Urinary bladder (tissue), 4 donors: ENCODE data around the gene ANKRD37. TPM values are rescaled to one million over a fixed set of nuclear protein-coding genes. Genes with fewer than 3 reads are reported as not detected.

Experiments used
- DNase-seq: peaks from one replicate; pipeline ENCODE4 v3.0.0-alpha.2; 2015; ENCODE audit errors: extremely low spot score
- H3K27ac ChIP-seq: one replicate; pipeline ENCODE4 v1.5.1; 2013; ENCODE audit warnings: low read depth, mild to moderate bottlenecking, moderate library complexity
- H3K36me3 ChIP-seq: one replicate; pipeline ENCODE4 v1.6.1; 2013; ENCODE audit warnings: mild to moderate bottlenecking, moderate library complexity; ENCODE audit not compliant: insufficient read depth
- H3K4me1 ChIP-seq: one replicate; pipeline ENCODE4 v1.6.1; 2013; ENCODE audit warnings: mild to moderate bottlenecking, moderate library complexity; ENCODE audit not compliant: insufficient read depth
- H3K4me3 ChIP-seq: one replicate; pipeline ENCODE4 v1.5.1; 2013; ENCODE audit warnings: low read depth, low read length
- WGBS: extraction: QIAGEN DNeasy Blood & Tissue Kit; methylation state at CpG from one replicate; pipeline ENCODE4 v1.1.7; 2013; 5-methylcytosine and 5-hydroxymethylcytosine counted together
- polyA plus RNA-seq: library from polyadenylated mRNA; stranded (reverse); fragments of 200-250 nt; gene quantifications from one replicate; pipeline ENCODE4 v1.2.3, GENCODE V29; 2013
- total RNA-seq: library from RNA; depleted of rRNA; stranded (reverse); fragments of >200 nt; gene quantifications from one replicate; pipeline ENCODE4 v1.2.3, GENCODE V29; 2014
- donor health status: healthy with polysubstance abuse.
- donor health status: healthy.

The ANKRD37 gene
- total and polyA plus RNA-seq, 2 donors, result 19.9 to 27.3 TPM

DNA sequence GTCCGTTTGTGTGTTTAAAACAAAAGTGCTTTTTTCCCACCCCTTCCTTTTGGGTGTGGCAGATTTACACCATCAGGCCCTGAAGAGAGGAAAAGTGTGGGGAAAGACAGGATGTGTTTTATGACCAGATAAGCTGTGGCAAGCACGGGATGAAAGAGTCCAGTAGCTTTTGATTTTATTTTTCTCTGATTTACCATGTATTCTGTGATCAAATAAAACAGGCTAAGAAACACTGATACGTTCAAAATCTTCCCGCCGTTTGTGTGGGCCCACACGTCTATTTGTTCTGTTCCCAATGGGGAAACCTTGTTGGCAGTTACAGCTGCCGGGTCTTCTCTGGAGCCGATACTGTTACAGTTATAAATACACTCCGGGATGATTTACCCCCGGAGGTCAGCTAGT is 11.7 kb upstream of the ANKRD37 start:
- H3K4me3 ChIP-seq, result no peak overlapping the region
- WGBS, result 13% methylated on average over 10 of the region's 10 CpGs
- H3K27ac ChIP-seq, result no peak overlapping the region
- H3K36me3 ChIP-seq, result no peaks in the 10 kb centered on the region
- no peak for DNase-seq
- no peaks in the 10 kb centered on the region for H3K4me1 ChIP-seq

DNA sequence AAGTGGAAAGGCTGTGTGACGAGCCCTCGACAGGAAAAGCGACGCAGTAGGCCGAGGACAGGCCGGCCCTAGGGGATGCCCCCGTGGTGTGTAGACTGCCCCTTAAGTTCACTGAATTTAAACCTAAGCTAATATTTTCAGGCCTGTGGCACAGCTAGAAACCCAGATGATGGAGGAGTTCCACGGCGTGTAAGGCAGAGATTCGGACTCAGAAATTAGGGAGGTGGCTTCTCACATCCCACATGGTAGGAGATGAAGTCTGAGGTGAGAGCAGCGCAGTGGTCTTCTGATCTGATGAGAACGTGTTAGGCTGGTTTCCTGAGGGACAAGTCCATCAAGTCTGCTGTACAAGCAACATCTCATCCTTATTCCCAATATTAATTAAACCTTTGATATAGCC is 8.7 kb upstream of the ANKRD37 start:
- H3K4me1 ChIP-seq, result no peaks in the 10 kb centered on the region
- no peak overlapping the region for H3K27ac ChIP-seq
- H3K4me3 ChIP-seq, result no peak overlapping the region
- H3K36me3 ChIP-seq, result no peaks in the 10 kb centered on the region
- no peak for DNase-seq
- WGBS, result 94% methylated on average over 12 of the region's 12 CpGs

DNA sequence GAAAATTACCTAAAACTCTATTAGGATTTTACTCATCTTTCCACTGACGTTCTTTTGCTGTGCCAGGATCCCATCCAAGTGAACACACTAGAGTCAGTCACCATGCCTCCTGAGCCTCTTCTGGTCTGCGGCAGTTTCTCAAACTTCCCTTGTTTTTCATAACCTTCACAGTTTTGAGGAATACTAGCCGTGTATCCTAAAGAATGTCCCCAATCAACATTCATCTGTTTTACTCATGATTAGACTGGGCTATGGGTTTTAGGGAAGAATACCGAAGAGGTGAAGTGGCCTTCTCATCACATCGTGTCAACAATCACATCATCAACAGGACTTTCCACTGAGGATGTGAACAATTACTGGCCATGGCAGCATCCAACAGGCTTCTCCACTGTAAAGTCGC is 5.7 kb upstream of the ANKRD37 start:
- H3K4me1 ChIP-seq, result no peaks in the 10 kb centered on the region
- 94% methylated on average over 6 of the region's 6 CpGs for WGBS
- H3K36me3 ChIP-seq, result no peaks in the 10 kb centered on the region
- no peak overlapping the region for H3K27ac ChIP-seq
- H3K4me3 ChIP-seq, result no peak overlapping the region
- DNase-seq, result no peak

DNA sequence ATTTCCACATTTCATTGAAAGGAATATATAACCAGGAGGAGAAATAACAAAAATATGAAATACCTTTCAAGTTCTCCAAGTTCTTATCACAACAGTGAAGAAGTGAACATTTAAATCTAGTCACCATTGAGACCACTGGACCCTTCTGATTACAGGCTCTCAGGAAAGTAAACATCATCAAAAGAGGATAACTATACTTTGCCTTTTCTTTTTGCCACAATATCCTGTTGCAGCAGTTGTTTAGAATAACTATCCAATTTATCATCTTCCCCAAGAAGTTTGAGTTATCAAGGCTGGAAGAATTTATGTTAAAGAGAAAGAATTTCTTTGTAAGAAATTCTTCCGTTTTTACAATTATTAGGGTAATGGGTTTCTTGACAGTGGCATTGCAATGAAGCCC is 4.5 kb upstream of the ANKRD37 start:
- WGBS, result 88% methylated on average over 1 of the region's 1 CpG
- no peak overlapping the region for H3K4me3 ChIP-seq
- no peaks in the 10 kb centered on the region for H3K36me3 ChIP-seq
- H3K4me1 ChIP-seq, result no peaks in the 10 kb centered on the region
- H3K27ac ChIP-seq, result no peak overlapping the region
- DNase-seq, result no peak

DNA sequence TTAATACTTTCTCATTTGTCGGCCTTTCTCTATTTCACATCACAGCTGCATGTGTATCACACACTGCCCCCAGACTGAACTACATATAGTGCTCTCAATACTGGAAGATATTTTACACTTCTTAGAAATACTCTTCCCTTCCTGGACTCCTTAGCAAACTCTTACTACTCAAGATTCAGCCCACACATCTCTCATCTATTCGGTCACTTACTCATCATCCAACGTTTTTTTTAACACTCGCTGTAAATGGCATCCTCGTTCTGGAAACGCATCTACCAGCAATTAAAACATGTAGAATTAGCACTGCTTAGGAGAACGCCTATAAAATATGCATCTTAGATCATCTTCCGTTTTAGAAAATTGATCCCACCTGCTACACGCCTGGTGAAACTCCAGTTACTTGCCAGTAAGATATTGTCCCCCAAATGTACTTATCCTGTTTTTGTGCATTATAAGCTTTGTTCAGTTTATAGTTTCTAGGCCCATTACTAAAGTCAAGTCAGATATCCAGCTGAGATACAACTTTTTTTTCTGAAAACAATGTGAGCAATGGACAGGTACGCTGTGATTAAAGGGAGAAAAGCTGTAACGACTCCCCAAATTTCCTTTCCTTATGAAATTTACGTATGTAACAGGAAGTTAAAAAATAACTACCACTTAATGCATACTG is 1.9 kb upstream of the ANKRD37 start:
- Histone ChIP-seq H3K36me3 (no peaks in the 10 kb centered on the region), H3K4me1 (no peaks in the 10 kb centered on the region), H3K27ac (peak overlapping the region; percentile 35), H3K4me3 (peak overlapping the region; percentile 64)
- no peak for DNase-seq
- WGBS, result 45% methylated on average over 12 of the region's 12 CpGs

DNA sequence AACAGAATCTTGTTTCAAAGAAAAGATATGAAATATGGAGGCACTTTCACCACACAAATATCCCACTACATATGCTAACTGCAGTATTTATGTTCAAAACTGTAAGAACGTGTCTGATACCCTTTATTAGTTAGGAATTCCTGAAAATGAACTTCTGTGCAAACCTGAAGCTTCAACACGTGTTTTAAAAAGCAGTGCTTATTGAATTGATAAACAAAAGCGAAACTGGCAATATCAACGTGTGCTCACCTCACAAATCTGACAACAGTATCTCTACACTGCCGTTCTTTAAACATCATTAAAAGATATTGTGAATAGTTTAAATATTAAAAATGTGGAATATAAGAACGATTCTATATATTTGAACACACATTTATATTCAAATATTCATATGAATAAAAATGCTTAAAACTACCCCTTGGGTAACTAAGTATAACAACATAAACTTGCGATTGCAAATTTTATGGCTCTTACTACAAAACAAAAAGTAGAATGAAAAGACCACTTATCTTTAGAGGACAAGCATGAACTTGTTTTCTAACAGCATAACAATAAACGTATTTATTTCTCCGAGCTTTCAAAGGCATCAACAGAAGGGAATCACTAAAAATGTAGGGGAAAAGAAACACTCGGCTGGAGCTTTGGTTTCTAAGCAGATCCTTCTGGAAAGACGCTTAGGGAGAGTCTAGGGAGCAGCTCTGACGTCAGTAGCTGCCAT is 1.2 kb upstream of the ANKRD37 start, which contains the start of gene LRP2BP:
Gene LRP2BP (minus strand): TSS at position 687 of the 718 bp plus-strand sequence. CDS start 17,738 bp downstream, outside the sequence.
- Histone ChIP-seq H3K36me3 (peaks cover 2% of the 10 kb centered on the region), H3K27ac (peak within 1 kb of the TSS; percentile 99), H3K4me1 (no peaks in the 10 kb centered on the region), H3K4me3 (peak within 1 kb of the TSS; percentile 64)
- 4% methylated on average over 12 of the region's 12 CpGs for WGBS
- peak; percentile 83 for DNase-seq

DNA sequence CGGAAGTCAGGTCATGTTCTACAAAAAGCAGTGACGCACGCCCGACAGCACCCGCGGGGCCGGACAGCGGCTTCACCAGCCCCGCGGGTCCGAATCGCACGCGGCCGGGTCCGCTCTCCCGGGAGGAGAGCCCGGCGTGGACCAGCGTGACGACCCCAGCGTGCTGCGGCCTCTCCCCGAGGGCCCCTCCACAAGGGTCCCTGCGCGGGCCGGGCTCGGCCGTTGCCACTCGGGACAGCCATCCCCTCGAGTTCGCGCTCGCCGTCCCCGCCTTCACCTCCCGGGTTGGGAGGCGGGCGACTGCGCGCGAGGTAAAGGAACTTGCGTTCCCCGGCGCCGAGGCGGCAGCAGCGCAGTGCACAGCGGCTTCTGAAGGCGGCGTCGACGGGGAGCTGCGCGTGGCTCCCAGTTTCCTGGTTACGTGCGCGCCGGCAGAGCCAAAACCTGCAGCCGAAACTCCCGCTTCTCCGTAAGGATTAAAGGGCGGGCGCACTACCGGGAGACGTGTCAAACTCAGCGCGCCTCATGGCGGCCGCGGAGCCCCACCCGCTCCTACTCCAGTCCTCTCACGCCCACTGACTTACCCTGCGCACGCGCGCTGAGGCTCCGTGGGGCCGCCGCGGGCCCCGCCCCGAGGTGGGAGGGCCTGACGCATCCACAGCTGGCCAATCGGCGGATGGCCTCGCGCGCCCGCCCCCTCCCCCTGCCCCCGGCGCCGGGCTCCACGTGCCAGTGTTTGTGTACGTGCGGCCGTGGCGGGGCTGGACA is 501 bp upstream of the ANKRD37 start:
- no peaks in the 10 kb centered on the region for H3K4me1 ChIP-seq
- DNase-seq, result peak; percentile 91
- H3K36me3 ChIP-seq, result peaks cover 3% of the 10 kb centered on the region
- peak overlapping the region; percentile 99 for H3K27ac ChIP-seq
- H3K4me3 ChIP-seq, result peak overlapping the region; percentile 64
- WGBS, result under 1% methylated on average over 98 of the region's 98 CpGs

DNA sequence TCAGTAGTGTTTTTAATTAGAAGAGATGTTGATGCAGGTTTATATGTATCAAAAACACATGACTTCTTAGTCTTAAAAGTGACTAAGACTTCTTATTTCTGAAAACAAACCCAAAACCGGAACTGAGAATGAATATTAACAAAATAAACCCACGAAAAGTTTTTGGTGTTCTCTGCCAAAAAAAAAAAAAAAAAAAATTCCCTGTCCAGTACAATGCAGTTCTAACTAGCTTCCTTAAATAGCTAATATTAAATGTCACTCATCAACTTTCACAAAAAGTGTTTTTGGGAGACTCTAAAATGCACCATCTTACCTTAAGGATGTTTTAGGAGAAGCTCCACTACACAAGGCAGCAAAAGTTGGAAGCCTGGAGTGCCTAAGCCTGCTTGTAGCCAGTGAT is 2.0 kb downstream of the ANKRD37 start:
- no peak overlapping the region for H3K4me3 ChIP-seq
- peaks cover 3% of the 10 kb centered on the region for H3K36me3 ChIP-seq
- H3K4me1 ChIP-seq, result no peaks in the 10 kb centered on the region
- H3K27ac ChIP-seq, result no peak overlapping the region
- 24% methylated on average over 2 of the region's 2 CpGs for WGBS
- no peak for DNase-seq

DNA sequence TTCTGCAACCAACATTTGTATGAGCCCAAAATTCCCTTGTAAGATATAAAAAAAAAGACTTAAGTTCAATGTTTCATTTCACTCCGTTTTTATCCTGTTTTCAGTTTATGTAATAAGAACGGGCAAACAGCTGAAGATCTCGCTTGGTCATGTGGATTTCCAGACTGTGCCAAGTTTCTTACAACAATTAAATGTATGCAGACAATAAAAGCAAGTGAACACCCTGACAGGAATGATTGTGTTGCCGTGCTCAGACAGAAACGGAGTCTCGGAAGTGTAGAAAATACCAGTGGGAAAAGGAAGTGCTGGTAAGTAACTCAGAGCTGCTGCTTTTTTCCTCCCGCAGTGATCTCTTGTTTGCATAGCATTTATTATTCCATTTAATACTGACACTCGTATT is 2.8 kb downstream of the ANKRD37 start:
- no peaks in the 10 kb centered on the region for H3K4me1 ChIP-seq
- peaks cover 3% of the 10 kb centered on the region for H3K36me3 ChIP-seq
- DNase-seq, result no peak
- no peak overlapping the region for H3K4me3 ChIP-seq
- 63% methylated on average over 8 of the region's 8 CpGs for WGBS
- H3K27ac ChIP-seq, result peak overlapping the region; percentile 56

DNA sequence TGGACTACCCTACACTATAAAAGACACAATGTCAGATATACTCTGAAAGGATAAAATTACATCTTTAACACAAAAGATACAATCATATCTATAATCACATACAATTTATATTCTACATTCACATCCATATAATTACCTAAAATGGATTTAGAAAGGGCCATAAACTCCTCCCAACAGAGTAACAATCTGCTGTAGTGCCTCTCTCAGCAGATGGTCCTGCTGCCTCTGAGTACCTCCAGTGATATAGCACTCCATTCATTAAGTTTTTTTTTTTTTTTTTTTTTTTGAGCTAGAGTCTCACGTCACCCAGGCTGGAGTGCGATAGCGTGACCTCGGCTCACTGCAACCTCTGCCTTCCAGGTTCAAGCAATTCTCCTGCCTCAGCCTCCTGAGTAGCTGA is 7.4 kb downstream of the ANKRD37 start:
- DNase-seq, result no peak
- Histone ChIP-seq H3K4me3 (no peak overlapping the region), H3K36me3 (peaks cover 3% of the 10 kb centered on the region), H3K4me1 (no peaks in the 10 kb centered on the region), H3K27ac (no peak overlapping the region)
- 96% methylated on average over 4 of the region's 4 CpGs for WGBS

DNA sequence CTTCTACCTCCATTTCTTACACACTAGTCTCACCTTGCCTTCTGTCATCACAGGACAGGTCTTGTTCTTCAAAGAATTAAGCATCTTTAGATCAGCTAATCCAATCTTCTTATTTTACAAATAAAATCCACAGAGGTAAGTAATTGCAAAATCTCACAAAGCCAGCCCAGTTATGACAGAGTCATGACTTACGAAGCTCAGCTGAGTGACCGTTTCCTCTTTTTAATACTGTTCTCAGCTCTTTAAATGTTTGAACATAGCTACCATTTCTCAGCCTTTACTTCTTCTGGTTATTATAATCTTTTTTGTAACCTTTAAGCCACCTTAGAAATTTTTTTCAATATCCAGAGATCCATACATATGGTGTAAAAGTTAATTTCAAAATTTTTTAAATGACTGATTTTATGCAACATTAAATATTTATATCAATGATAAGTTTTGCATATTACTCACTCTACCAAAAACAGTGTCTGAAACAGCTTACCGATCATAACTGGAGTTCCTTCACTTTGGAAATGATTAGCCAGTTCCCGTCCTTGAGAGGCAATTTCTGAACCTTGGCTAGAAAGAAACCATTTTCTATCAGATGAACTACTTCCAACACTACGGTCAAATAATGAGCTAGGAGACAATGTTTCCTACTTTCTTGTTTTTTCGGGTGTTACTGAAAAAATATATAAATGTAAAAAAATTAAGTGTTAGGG is 8.8 kb downstream of the ANKRD37 start:
- no peak overlapping the region for H3K27ac ChIP-seq
- H3K36me3 ChIP-seq, result peaks cover 2% of the 10 kb centered on the region
- H3K4me3 ChIP-seq, result no peak overlapping the region
- H3K4me1 ChIP-seq, result no peaks in the 10 kb centered on the region
- no peak for DNase-seq
- 92% methylated on average over 6 of the region's 6 CpGs for WGBS

DNA sequence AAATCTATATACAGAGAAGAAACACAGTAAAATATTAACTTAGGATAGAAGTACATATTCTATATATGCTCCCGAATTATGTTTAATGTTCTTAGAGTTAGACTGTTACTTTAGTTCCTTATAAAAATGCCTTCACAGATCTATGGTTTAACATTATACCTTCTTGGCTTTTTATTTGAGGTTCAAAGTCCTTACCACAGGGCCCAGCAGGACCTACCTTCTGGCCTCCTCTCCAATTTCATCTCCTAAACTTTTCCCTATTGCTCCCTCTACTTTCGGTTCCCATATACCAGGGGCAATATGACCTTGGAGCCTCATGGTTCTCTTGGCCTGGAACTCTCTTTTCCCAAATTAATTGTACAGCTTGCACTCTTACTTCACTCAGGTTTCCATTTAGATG is 11.8 kb downstream of the ANKRD37 start:
- no peaks in the 10 kb centered on the region for H3K4me1 ChIP-seq
- DNase-seq, result no peak
- no peak overlapping the region for H3K27ac ChIP-seq
- WGBS, result 97% methylated on average over 2 of the region's 2 CpGs
- peaks cover 2% of the 10 kb centered on the region for H3K36me3 ChIP-seq
- no peak overlapping the region for H3K4me3 ChIP-seq

DNA sequence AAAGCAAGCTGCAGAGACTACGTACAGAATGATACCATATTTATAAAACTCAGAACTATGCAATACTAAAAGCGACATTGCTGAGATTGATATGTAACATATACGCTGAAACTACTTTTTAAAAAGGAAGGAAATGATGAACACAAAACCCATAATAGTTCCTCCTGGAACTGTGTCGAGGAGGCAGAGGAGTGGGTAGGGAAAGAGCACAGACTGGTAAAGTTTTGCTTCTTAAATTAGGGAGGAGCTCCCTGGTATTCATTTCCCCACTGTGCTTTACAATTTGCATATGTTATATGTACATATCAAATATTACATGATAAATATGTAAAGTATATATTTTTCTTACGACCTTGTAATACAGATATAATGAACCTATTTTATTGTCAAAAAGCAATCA is 15.2 kb downstream of the ANKRD37 start:
- 82% methylated on average over 5 of the region's 5 CpGs for WGBS
- DNase-seq, result no peak
- peaks cover 4% of the 10 kb centered on the region for H3K36me3 ChIP-seq
- no peak overlapping the region for H3K27ac ChIP-seq
- no peaks in the 10 kb centered on the region for H3K4me1 ChIP-seq
- H3K4me3 ChIP-seq, result no peak overlapping the region
